Thyroid gland (tissue), 4 donors: Measurements from ENCODE around the gene DYNC1I1. TPM values are rescaled to one million over a fixed set of nuclear protein-coding genes. Genes with fewer than 3 reads are reported as not detected.

Source experiments
- DNase-seq, 2 donors: peaks; one replicate each; pipeline ENCODE4 v3.0.0-alpha.2; 2019
- H3K27ac ChIP-seq, 3 donors: fragments of 200-600 bp; sonication (generic); 1 replicate in 2 of 3; 2 replicates in 1 of 3; pipeline ENCODE4 v1.5.1; 2016 to 2019; ENCODE audit warnings: mild to moderate bottlenecking in 1 of 3, moderate library complexity in 1 of 3
- H3K27me3 ChIP-seq: fragments of 200-600 bp; sonication (generic); one replicate; pipeline ENCODE4 v1.5.1; 2019
- H3K36me3 ChIP-seq, 2 donors: fragments of 200-600 bp; sonication (generic); one replicate each; pipeline ENCODE4 v1.5.1; 2016 to 2019
- H3K4me1 ChIP-seq, 2 donors: fragments of 200-600 bp; sonication (generic); one replicate each; pipeline ENCODE4 v1.5.1; 2017 to 2019
- H3K4me3 ChIP-seq, 3 donors: fragments of 200-600 bp; sonication (generic); replicated peaks in 1 of 3; 1 replicate in 2 of 3; 2 replicates in 1 of 3; pipeline ENCODE4 v1.5.1; 2016; ENCODE audit warnings: mild to moderate bottlenecking in 1 of 3
- H3K9me3 ChIP-seq: fragments of 200-600 bp; sonication (generic); one replicate; pipeline ENCODE4 v1.5.1; 2017
- CTCF ChIP-seq, 6 experiments: fragments of 200-600 bp in 3 of 6; fragments of 450-650 bp in 3 of 6; sonication (generic) in 3 of 6; IDR thresholded peaks; one replicate each; pipeline ENCODE4 v1.5.1; 2016 to 2019; ENCODE audit warnings: antibody characterized with exemption in 6 of 6, mild to moderate bottlenecking in 2 of 6, inconsistent platforms in 1 of 6, moderate library complexity in 1 of 6
- POLR2A ChIP-seq, 2 donors: fragments of 450-650 bp; IDR thresholded peaks; one replicate each; pipeline ENCODE4 v1.6.1; 2017; ENCODE audit warnings: antibody characterized with exemption in 2 of 2, mild to moderate bottlenecking in 2 of 2, moderate library complexity in 1 of 2
- whole genome bisulfite sequencing, 2 donors: methylation state at CpG; one replicate each; pipeline ENCODE4 v1.1.5; 2017; 5-methylcytosine and 5-hydroxymethylcytosine counted together
- intact Hi-C: fragments of 100-400 bp; cut with DNase I; formaldehyde crosslinking; loops from one replicate; pipeline ENCODE4 v1.15.1; 2023
- total RNA-seq, 4 donors: library from RNA; depleted of rRNA; stranded (reverse); fragments of >200 nt; gene quantifications; one replicate each; pipeline ENCODE4 v1.2.3, GENCODE V29; 2016

Gene DYNC1I1
- total RNA-seq, 4 donors from 2014 or later, result 6.6 to 12.8 (median 10.5) TPM

GRCh38 chr7:96014617-96015016, 242.3 kb downstream of the DYNC1I1 start:
- Histone ChIP-seq H3K4me1 (no peaks in the 10 kb centered on the region), H3K27me3 (no peaks in the 10 kb centered on the region), H3K27ac (no peak overlapping the region), H3K36me3 (no peaks in the 10 kb centered on the region), H3K4me3 (no peak overlapping the region), H3K9me3 (no peaks in the 10 kb centered on the region)
- TF ChIP-seq CTCF (IDR thresholded peaks at IDR 0.05) (no peak), POLR2A (IDR thresholded peaks at IDR 0.05) (no peak)
- 89 to 93% methylated on average over 1 of the region's 1 CpG for WGBS, 2 donors
- intact Hi-C loops, result no loop called here
- no peak for DNase-seq

- intact Hi-C loops, result no loop called here
These were observed 243.8 kb downstream of the DYNC1I1 start for GRCh38 chr7:96016056-96016586.

DNA sequence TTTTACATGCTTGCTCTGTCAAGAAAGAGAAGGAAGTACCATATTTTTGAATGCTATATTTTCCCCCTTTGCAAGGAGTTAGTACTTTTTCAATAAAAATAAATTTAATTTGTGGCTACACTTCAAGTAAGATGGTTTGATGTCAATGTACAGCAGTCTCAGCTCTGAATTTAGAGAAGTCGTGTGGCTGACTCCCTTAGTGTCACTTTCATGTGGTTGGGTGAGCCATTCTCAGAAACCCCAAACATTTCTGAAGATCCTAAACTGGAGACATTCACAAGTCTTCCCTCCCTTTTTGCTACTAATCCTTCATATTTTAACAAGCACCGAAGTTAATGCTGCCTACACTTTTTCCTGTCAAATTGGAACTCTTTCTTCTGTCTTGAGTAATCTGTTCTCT, 244.4 kb downstream of the DYNC1I1 start:
- no peak overlapping the region for H3K4me3 ChIP-seq
- H3K27me3 ChIP-seq, result no peaks in the 10 kb centered on the region

More at GRCh38 chr7:96016056-96016586, 243.8 kb downstream of the DYNC1I1 start:
- no peaks in the 10 kb centered on the region for H3K4me1 ChIP-seq
- no peak overlapping the region for H3K27ac ChIP-seq
- no peaks in the 10 kb centered on the region for H3K36me3 ChIP-seq
- WGBS, 2 donors, result 86 to 88% methylated on average over 3 of the region's 3 CpGs
- no peaks in the 10 kb centered on the region for H3K9me3 ChIP-seq
- H3K4me3 ChIP-seq, result no peak overlapping the region
- no peaks in the 10 kb centered on the region for H3K27me3 ChIP-seq
- TF ChIP-seq CTCF (IDR thresholded peaks at IDR 0.05) (no peak), POLR2A (IDR thresholded peaks at IDR 0.05) (no peak)
- no peak for DNase-seq

DNA sequence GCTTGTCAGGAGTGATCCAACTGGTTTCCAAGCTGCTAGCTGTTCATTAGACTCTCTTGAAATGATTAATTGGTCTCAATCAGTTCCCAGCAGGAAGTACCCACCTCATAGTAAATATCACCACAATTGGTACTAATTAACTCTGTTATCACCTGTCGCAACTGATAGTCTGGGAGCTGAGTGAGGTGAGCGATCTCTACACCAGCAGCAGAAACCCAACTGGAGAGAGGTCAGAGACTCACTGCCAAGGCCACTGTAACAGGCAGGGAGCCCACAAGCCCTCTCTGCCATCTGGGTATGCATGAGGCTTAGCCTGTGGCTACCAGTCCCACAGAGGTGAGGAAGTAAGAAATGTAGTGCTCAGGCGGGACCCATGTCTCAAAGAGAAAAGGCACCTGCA, 245.5 kb downstream of the DYNC1I1 start:
- H3K27ac ChIP-seq, result no peak overlapping the region
- 91% methylated on average over 3 of the region's 3 CpGs for WGBS, 2 donors

More for the DNA sequence above, 244.4 kb downstream of the DYNC1I1 start:
- no peaks in the 10 kb centered on the region for H3K9me3 ChIP-seq
- intact Hi-C loops, result no loop called here
- DNase-seq, result no peak
- no peak overlapping the region for H3K27ac ChIP-seq
- H3K4me1 ChIP-seq, result no peaks in the 10 kb centered on the region
- WGBS, 2 donors, result 76 to 79% methylated on average over 2 of the region's 2 CpGs
- TF ChIP-seq CTCF (IDR thresholded peaks at IDR 0.05), result no peak
- no peak for TF ChIP-seq POLR2A (IDR thresholded peaks at IDR 0.05)
- no peaks in the 10 kb centered on the region for H3K36me3 ChIP-seq

More for the DNA sequence above, 245.5 kb downstream of the DYNC1I1 start:
- TF ChIP-seq CTCF (IDR thresholded peaks at IDR 0.05), result no peak
- no peak for TF ChIP-seq POLR2A (IDR thresholded peaks at IDR 0.05)
- H3K9me3 ChIP-seq, result no peaks in the 10 kb centered on the region
- no peak overlapping the region for H3K4me3 ChIP-seq
- intact Hi-C loops, result no loop called here
- H3K4me1 ChIP-seq, result no peaks in the 10 kb centered on the region
- DNase-seq, result no peak
- no peaks in the 10 kb centered on the region for H3K36me3 ChIP-seq
- H3K27me3 ChIP-seq, result no peaks in the 10 kb centered on the region
